Lower leg skin (tissue), 4 donors: ENCODE measurements around the gene TTLL4. TPM values are rescaled to one million over a fixed set of nuclear protein-coding genes. Genes with fewer than 3 reads are reported as not detected.

Source experiments
- DNase-seq, 2 donors: peaks; one replicate each; pipeline ENCODE4 v3.0.0-alpha.2; 2019; ENCODE audit warnings: low spot score in 2 of 2
- H3K4me3 ChIP-seq: fragments of 200-600 bp; sonication (generic); 2 replicates; pipeline ENCODE4 v1.5.1; 2017; ENCODE audit warnings: mild to moderate bottlenecking, low read depth; ENCODE audit not compliant: poor library complexity, severe bottlenecking
- CTCF ChIP-seq, 3 donors: fragments of 450-650 bp; IDR thresholded peaks; one replicate each; pipeline ENCODE4 v1.5.1; 2016; ENCODE audit warnings: antibody characterized with exemption in 3 of 3, mild to moderate bottlenecking in 3 of 3, moderate library complexity in 2 of 3
- POLR2A ChIP-seq, 2 donors: fragments of 450-650 bp; IDR thresholded peaks; one replicate each; pipeline ENCODE4 v1.6.1; 2016 to 2017; ENCODE audit warnings: antibody characterized with exemption in 2 of 2, mild to moderate bottlenecking in 1 of 2, moderate library complexity in 1 of 2
- WGBS, 2 donors: methylation state at CpG; one replicate each; pipeline ENCODE4 v1.1.5; 2018; 5-methylcytosine and 5-hydroxymethylcytosine counted together
- intact Hi-C: fragments of 100-400 bp; cut with DNase I; formaldehyde crosslinking; loops from one replicate; pipeline ENCODE4 v1.15.0; 2023; ENCODE audit warnings: low total_unique reads
- total RNA-seq, 4 donors: library from RNA; depleted of rRNA; stranded (reverse); fragments of >200 nt; gene quantifications; one replicate each; pipeline ENCODE4 v1.1.0, GENCODE V29; 2016

The TTLL4 gene
- total RNA-seq, 4 donors from 2014 or later = 4.4 to 19.4 (median 17.4) TPM

- no peak for DNase-seq
- 81 to 85% methylated on average over 4 of the region's 4 CpGs for WGBS, 2 donors
- intact Hi-C loops = no loop called here
- TF ChIP-seq POLR2A (IDR thresholded peaks at IDR 0.05) = no peak
- no peak for TF ChIP-seq CTCF (IDR thresholded peaks at IDR 0.05)
- H3K4me3 ChIP-seq = no peak overlapping the region
Observed at GRCh38 chr2:218703341-218703740, 7.3 kb upstream of the TTLL4 start.

- intact Hi-C loops = no loop called here
- 90 to 93% methylated on average over 4 of the region's 4 CpGs for WGBS, 2 donors
Observed at GRCh38 chr2:218708086-218708485, 2.5 kb upstream of the TTLL4 start.

GRCh38 chr2:218709908-218710307, 727 bp upstream of the TTLL4 start:
- TF ChIP-seq POLR2A (IDR thresholded peaks at IDR 0.05) = no peak
- no peak for TF ChIP-seq CTCF (IDR thresholded peaks at IDR 0.05)
- intact Hi-C loops = no loop called here
- 55 to 69% methylated on average over 8 of the region's 8 CpGs for WGBS, 2 donors
- no peak for DNase-seq
- no peak overlapping the region for H3K4me3 ChIP-seq

More at GRCh38 chr2:218708086-218708485, 2.5 kb upstream of the TTLL4 start:
- H3K4me3 ChIP-seq = no peak overlapping the region
- TF ChIP-seq CTCF (IDR thresholded peaks at IDR 0.05) = no peak
- TF ChIP-seq POLR2A (IDR thresholded peaks at IDR 0.05) = no peak
- no peak for DNase-seq

- no peak for DNase-seq
- H3K4me3 ChIP-seq = no peak overlapping the region
- TF ChIP-seq POLR2A (IDR thresholded peaks at IDR 0.05) (no peak), CTCF (IDR thresholded peaks at IDR 0.05) (no peak)
- WGBS, 2 donors = 42 to 47% methylated on average over 14 of the region's 14 CpGs
- intact Hi-C loops = no loop called here
Observed at GRCh38 chr2:218710334-218710686, 325 bp upstream of the TTLL4 start.

GRCh38 chr2:218711550-218711929, 905 bp downstream of the TTLL4 start:
- TF ChIP-seq POLR2A (IDR thresholded peaks at IDR 0.05) (no peak), CTCF (IDR thresholded peaks at IDR 0.05) (no peak)
- peak overlapping the region; percentile 57 for H3K4me3 ChIP-seq
- 6 to 10% methylated on average over 5 of the region's 5 CpGs for WGBS, 2 donors
- intact Hi-C loops = no loop called here
- DNase-seq = no peak

- no peak for TF ChIP-seq POLR2A (IDR thresholded peaks at IDR 0.05)
- no peak for TF ChIP-seq CTCF (IDR thresholded peaks at IDR 0.05)
- no peak for DNase-seq
- WGBS, 2 donors = 90 to 92% methylated on average over 2 of the region's 2 CpGs
- intact Hi-C loops = no loop called here
- no peak overlapping the region for H3K4me3 ChIP-seq
Observed at GRCh38 chr2:218713922-218714321, 3.3 kb downstream of the TTLL4 start.
